GM18526 (cell line): Measurements from ENCODE around the gene SERP2.

ENCODE experiments used
- POLR2A ChIP-seq: IDR thresholded peaks from 3 replicates; pipeline ENCODE4 v1.6.1; 2011; ENCODE audit not compliant: insufficient read length; ENCODE audit errors: extremely low read depth

The SERP2 gene

DNA sequence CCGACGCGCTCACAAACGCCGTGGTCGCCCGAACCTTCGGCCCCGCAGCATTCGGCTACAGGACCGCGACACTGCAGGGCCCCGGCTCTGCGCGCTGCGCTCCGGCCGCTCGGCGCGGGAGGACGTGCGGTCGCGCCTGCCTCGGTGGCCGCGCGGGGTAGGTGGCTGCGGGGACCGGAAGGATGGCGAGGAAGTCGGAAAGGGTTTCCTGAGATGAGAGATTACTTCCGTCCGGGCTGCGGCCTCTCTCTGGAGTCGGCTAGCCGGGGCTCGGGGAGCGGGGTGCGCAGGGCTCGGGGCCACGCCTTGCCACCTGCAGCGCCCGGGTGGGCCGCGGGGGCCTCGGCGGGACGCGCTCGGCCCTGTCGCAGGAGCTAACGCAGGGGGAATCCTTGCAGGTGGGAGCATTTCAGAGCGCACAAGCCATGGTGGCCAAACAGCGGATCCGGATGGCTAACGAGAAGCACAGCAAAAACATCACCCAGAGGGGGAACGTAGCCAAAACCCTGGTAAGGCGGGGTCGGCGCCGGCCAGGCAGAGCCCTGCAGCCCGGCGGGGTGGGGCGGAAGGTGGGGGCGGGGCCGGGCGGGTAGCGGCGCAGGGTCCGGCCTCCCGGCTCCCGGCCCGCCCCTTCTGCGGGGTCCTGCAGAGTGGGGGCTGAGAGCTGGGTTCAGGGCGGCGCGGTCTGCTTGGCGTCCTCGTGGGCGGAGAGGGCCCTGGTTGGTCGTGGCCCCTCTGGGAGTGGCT is at the start of gene SERP2:
TSS of gene SERP2 (plus strand) at position 224 of the 747 bp plus-strand sequence. CDS start at position 426, 202 bp downstream.
- no peak for TF ChIP-seq POLR2A

DNA sequence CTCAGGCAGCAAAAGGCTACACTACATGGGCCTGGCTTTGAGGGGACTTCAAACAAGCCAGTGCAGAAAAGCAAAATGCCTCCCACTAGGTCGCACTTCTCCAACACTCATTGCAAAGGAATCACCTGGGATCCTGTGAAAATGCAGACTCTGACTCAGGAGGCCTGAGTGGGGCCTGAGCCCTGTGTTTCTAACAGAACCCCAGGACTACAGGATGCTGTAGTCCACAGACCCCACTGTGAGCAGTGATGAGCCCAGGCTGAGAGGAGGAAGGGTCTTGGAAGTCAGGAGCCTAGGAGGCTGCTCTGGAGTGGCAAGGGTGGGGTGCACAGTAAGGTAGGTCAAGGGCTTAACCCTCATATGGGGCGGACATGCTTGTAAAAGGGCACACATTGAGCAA is 46.7 kb upstream of the SERP2 start:
- TF ChIP-seq POLR2A: no peak

DNA sequence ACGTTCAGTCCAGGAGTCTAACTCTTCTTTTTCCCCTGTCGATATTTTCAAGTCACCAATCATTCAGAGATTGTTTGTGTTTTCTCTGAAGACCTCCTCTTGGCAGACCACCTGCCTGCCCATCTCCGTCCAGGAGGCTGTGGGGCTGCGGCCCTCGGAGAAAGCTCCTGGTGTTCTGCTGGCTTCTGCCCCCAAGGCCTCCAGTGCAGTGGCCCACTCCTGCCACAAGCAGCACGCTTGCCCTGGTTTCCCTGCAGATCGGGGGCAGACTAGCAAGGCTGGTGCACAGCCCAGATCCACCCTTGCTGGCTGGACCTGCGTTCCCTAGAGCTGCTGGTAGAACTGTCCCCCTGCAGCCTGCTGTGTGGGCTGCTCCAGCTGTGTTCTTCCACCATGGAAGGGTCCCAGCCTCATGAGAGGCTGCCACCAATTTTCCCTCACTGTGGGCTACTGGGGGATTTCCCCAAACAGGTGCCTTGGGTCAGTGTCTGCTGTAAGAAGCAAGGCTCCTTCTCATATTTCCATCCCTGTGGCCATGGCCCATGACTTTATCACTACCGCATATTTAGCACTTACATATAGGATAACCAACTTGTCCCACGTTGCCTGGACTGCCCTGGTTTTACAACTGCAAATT is 43.6 kb upstream of the SERP2 start:
- no peak for TF ChIP-seq POLR2A

DNA sequence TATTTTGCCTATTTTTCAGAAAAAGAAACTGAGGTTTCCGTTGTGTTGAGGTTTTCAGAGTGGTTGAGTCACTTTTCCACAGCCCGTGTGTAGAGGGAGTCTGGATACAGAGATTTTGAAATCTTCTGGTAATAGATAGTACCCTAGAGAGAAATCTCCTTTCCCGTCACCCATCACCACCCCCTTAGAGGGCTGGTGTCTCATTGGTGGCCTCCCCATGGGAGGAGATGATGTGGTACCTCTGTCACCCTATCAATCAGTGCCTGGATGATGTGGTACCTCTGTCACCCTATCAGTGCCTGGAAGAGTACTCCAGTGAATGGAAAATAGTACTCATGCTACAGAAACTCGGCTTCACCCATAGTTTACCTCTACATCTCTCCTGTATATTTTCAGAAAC is 42.2 kb upstream of the SERP2 start:
- no peak for TF ChIP-seq POLR2A

DNA sequence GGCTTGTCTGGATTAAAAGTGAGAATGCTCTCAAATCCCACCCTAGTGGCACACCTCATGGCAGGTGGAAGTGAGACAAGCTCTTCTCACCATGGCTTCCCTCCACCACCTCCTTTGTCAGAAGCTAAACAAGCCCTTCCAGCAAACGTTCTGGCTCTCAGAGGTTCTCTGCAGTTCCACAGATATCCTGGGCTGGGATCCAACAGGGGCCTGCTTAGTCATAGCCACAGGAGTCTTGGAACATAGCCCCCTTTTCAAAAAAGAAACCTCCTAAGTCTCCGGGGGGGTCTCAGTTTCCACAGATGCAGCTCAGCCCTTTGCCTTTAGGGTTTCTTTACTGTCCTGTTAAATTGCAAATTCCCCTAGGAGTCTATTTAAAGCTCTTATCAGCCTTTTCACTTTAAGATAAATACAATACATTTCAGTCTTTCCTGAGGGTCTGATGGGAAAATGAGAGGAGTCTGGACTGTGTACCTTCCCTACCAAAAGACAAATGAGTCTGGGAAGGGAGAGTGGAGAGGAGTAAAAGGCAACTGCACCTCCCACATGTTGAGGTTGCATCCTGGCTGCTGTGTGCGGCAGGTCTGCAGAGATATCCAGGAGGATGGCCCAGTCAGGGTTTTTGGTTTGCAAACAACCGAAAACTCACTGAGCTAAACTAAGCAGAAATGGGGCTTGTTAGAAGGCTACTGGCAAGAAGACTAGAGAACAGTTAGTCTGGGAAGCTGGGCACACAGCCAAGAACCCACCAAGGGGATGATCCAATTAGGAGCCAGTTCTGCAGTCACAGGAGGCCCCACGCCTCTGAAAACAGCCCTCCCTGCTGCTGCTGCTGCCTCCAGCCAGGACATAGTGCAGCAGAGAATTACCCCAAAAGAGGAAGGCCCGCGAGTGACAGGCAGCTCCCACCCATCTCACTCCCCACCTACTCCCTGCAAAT is 41.4 kb upstream of the SERP2 start:
- TF ChIP-seq POLR2A: no peak

DNA sequence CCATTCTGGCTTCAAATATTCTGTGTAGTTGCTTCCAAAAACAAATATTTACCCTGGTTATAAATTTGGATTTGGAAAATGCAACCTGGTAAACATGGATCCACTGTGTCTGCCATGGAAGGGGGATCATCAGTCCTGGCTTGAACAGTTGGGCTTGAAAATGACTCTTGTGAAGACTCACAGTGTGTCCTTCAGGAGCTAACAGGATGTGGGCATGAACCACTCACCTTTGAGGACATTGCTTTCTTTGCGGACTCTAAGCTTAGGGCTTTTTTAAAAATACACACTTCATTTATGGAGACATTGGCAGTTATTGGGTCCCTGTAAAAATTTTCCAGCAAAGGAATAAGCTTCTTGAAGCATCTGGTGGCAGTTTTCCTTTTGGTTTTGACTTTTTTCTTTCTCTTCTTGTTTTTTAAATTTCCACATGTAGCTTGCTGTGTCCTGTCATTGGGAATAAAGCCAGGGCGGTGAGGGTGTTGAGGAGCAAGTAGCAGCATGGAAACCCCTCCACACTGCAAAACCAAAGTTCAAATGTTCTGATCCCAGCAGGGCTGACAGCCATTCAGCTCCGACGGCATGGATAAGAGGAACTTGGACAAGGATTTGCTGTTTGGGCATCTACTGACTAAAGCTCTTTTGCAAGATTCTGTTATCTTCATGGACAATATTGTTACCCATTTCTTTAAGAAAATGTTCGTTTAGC is 39.5 kb upstream of the SERP2 start:
- TF ChIP-seq POLR2A: no peak

DNA sequence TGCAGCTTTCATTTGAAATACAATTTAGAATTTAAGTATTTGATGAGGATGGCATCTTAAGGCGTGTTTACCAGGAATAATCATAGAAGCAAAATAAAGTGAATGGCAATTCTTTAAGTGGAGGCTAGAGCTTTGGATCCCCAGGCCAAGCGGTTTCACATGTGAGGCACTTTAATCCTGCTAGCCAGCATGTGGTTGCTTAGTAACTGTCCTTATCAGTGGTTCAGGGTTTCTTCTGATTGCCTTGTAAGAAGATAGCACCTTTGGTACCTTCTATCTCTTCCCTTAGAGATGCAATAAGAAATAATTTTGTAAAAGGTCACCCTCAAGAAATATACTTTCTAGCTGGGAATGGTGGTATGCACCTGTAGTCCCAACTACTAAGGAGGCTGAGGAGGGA is 38.9 kb upstream of the SERP2 start:
- no peak for TF ChIP-seq POLR2A

DNA sequence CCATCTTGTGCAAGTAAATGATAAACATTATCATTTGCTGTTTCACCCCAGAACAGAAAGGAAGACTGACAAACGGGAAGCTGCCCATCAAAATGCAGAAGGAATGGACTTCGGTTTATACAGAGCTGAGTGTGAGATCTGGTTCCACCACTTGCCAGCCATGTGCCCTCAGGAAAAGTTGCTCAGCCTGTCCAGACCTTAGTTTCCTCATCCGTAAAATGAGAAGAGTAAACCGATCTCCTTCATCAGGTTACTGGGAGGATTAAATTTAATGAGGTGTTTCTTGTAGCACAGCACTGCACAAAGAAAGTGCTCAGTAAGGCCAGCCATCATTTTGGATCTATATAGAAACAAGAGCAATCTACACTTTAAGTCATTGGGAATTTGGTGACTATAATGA is 36.7 kb upstream of the SERP2 start:
- no peak for TF ChIP-seq POLR2A

DNA sequence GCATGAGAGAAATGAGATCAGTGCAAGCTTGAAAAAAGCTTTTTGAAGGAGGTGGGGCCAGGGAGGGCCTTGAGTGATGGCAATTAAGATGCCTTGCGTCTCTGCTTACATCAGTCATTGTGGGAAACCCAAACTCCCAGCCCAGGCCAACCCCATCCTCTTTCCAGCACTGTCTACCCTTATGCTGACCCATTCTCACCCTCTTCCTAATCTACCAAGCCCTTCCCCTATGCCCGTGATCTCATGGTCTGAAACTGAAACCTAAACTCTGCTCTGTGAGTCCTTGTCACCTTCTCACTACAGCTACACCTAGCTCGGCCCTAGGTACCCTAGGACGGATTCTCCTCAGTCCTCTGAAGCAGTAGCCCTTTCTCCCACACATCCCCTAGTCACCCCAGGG is 36.0 kb upstream of the SERP2 start:
- TF ChIP-seq POLR2A: no peak

DNA sequence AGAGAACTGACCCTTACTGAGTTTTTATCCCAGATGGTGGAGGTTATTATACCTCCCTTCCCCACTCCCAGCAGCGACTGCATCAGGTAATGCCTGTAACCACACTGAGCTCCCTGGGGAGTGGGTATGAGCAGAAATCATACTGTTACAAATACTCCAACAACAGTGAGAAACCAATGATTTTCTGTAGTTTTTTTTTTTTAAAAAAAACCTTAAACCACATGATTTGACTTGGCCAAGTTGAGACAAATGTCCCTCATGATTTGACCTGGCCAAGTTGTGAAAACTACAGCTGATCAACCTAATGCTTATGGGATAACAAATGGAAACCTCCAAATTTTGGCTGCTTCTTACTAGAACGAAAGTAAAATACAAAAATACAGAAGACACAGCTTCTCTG is 33.1 kb upstream of the SERP2 start:
- no peak for TF ChIP-seq POLR2A

DNA sequence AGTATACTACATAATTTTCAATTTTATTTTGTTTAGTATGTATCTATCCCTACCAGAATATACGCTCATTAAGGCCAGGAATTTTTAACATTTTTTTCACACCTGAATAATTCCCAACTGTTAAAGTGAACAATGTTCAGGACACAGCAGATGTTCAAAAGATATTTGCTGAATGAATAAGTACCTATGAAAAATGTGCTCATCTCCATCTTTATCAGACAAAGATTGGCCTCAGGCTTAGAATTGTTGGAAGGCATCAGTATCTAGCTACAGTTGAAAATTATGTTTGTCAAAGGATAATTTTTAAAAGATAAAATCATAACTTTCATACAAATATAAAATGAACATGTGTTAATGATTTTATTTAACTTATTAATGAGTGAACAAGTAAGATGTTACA is 30.9 kb upstream of the SERP2 start:
- no peak for TF ChIP-seq POLR2A

DNA sequence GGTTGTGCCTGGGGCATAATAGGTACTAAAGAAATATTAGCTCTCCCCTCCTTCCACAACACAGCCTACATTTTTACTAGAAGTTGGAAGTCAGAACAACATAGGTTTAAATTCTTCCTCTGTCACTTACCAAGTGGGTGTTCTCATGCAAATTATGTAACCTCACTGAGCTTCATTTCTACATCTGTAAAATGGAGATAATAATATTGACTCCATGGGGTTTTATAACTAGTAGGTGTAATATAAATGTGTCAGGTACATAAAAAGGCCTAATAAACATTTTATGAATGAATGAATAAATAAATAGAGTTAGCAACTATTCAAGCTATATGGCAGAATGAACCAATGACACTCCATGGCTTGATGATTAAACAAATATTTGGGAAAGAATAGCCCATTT is 27.1 kb upstream of the SERP2 start:
- TF ChIP-seq POLR2A: no peak

DNA sequence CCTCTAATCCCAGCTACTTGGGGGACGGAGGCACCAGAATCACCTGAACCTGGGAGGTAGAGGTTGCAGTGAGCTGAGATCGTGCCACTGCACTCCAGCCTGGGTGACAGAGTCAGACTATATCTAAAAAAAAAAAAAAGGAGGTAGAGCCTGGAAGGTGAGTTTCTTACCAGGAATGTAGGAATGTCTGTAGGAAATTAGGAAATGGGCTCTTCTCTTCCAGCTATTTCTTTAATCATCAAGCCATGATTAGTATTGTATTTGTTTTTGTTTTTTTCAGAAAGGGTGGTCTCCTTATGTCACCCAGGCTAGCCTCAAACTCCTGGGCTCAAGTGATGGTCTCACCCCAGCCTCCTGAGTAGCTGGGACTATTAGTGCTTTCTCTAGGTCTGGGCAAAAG is 26.3 kb upstream of the SERP2 start:
- TF ChIP-seq POLR2A: no peak

DNA sequence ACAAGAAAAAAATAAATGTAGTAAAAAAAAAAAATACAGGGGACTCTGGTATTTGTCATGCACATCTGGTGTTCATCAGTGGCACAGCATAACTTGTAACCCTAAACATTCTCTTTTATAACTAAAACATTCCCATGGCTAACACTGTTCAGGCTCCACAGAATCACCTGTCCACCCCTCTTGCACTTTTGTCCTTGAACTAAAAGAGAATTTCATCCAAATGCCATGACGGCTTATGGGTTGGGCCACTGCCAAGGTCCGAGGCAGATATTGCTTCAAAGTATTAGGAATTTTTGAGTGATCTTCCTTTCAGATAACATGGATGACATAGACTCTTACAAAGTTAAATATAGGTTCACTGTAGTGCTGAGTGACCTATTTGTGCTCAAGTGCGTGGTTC is 25.7 kb upstream of the SERP2 start:
- TF ChIP-seq POLR2A: no peak
